Neutrophil (primary cell): ENCODE results near the gene MZT1.

Experiments
- H3K27ac ChIP-seq: fragments of 200-600 bp; sonication (generic); 2 replicates; pipeline ENCODE4 v1.5.1; 2016; ENCODE audit warnings: mild to moderate bottlenecking, moderate library complexity
- H3K27me3 ChIP-seq: fragments of 200-600 bp; sonication (generic); 2 replicates; pipeline ENCODE4 v1.6.0; 2016; ENCODE audit warnings: mild to moderate bottlenecking
- H3K36me3 ChIP-seq: fragments of 200-600 bp; sonication (generic); 2 replicates; pipeline ENCODE4 v1.5.1; 2017
- H3K4me1 ChIP-seq, 2 experiments: fragments of 200-600 bp in 1 of 2; sonication (generic) in 1 of 2; 1 replicate in 1 of 2; 2 replicates in 1 of 2; pipeline versions ENCODE4 v1.5.1 to v1.6.1; 2013 to 2016; ENCODE audit warnings: low read depth in 1 of 2, low read length in 1 of 2, mild to moderate bottlenecking in 1 of 2, moderate library complexity in 1 of 2; ENCODE audit not compliant: control insufficient read depth in 1 of 2, insufficient read depth in 1 of 2
- H3K4me3 ChIP-seq, 2 experiments: fragments of 200-600 bp in 1 of 2; sonication (generic) in 1 of 2; 1 replicate in 1 of 2; 2 replicates in 1 of 2; pipeline ENCODE4 v1.5.1; 2013 to 2016; ENCODE audit warnings: low read depth in 1 of 2, low read length in 1 of 2, mild to moderate bottlenecking in 1 of 2, moderate library complexity in 1 of 2
- H3K9me3 ChIP-seq: fragments of 200-600 bp; sonication (generic); 2 replicates; pipeline ENCODE4 v1.5.1; 2016
- TF ChIP-seq, protein P1 (sequence below): fragments of 200-600 bp; sonication (generic); IDR thresholded peaks from 2 replicates; pipeline ENCODE4 v1.5.1; 2016; ENCODE audit warnings: antibody characterized with exemption

The MZT1 gene

GRCh38 chr13:72680353-72680752 is 47.1 kb downstream of the MZT1 start:
- no peaks in the 10 kb centered on the region for H3K4me1 ChIP-seq
- no peak overlapping the region for H3K4me3 ChIP-seq
- no peaks in the 10 kb centered on the region for H3K36me3 ChIP-seq
- no peaks in the 10 kb centered on the region for H3K27me3 ChIP-seq
- H3K27ac ChIP-seq: no peak overlapping the region
- TF ChIP-seq, protein P1, sequence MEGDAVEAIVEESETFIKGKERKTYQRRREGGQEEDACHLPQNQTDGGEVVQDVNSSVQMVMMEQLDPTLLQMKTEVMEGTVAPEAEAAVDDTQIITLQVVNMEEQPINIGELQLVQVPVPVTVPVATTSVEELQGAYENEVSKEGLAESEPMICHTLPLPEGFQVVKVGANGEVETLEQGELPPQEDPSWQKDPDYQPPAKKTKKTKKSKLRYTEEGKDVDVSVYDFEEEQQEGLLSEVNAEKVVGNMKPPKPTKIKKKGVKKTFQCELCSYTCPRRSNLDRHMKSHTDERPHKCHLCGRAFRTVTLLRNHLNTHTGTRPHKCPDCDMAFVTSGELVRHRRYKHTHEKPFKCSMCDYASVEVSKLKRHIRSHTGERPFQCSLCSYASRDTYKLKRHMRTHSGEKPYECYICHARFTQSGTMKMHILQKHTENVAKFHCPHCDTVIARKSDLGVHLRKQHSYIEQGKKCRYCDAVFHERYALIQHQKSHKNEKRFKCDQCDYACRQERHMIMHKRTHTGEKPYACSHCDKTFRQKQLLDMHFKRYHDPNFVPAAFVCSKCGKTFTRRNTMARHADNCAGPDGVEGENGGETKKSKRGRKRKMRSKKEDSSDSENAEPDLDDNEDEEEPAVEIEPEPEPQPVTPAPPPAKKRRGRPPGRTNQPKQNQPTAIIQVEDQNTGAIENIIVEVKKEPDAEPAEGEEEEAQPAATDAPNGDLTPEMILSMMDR: no peak
- H3K9me3 ChIP-seq: no peaks in the 10 kb centered on the region

DNA sequence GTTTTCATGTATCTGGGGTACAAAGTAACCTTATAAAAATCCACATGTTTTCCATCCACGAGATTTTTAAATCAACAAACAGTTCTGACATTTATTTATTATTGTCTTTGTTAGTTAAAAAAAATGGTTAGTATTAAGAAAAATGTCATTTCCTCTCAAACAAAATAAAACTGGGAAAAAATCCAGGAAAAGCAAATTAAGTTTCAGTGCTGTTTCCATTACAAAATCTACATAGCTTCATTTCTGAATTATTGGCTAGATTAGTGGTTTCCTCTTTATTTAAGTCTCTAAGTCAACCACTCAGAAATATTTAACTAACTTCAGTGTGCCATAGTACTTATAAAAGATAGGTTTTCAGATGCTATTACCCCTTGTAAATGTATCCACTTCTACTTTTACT is 49.1 kb downstream of the MZT1 start:
- H3K9me3 ChIP-seq: no peaks in the 10 kb centered on the region
- no peak overlapping the region for H3K27ac ChIP-seq
- TF ChIP-seq, protein P1: no peak

GRCh38 chr13:72677431-72677830 is 50.0 kb downstream of the MZT1 start:
- TF ChIP-seq, protein P1: no peak

More for the DNA sequence above, 49.1 kb downstream of the MZT1 start:
- no peak overlapping the region for H3K4me3 ChIP-seq
- no peaks in the 10 kb centered on the region for H3K4me1 ChIP-seq
- no peaks in the 10 kb centered on the region for H3K27me3 ChIP-seq
- no peaks in the 10 kb centered on the region for H3K36me3 ChIP-seq

GRCh38 chr13:72666391-72666790 is 61.0 kb downstream of the MZT1 start:
- H3K4me1 ChIP-seq: no peaks in the 10 kb centered on the region
- no peaks in the 10 kb centered on the region for H3K36me3 ChIP-seq
- no peaks in the 10 kb centered on the region for H3K9me3 ChIP-seq
- TF ChIP-seq, protein P1: no peak
- H3K4me3 ChIP-seq: no peak overlapping the region
- no peak overlapping the region for H3K27ac ChIP-seq
- H3K27me3 ChIP-seq: no peaks in the 10 kb centered on the region

More at GRCh38 chr13:72677431-72677830, 50.0 kb downstream of the MZT1 start:
- Histone ChIP-seq H3K4me1 (no peaks in the 10 kb centered on the region), H3K27me3 (no peaks in the 10 kb centered on the region), H3K36me3 (no peaks in the 10 kb centered on the region), H3K27ac (no peak overlapping the region), H3K4me3 (no peak overlapping the region), H3K9me3 (no peaks in the 10 kb centered on the region)

DNA sequence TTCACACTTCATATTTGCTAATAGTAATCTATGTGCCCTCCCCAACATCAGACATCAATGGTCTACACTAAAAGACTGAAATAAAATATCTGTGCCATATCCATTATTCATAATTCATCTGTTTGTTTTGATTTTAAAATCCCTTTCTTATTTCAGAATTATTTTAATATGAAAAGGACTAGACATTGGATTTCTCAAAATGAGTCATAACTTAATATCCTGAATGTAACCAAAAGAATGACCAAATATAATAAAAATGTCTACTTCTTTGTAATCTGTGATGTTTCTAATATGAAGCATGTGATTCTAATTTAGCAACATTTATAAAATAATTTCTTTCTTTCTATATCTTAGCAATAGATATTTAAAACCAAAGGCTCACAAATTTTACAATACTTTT is 64.9 kb downstream of the MZT1 start:
- Histone ChIP-seq H3K4me1 (no peaks in the 10 kb centered on the region), H3K36me3 (no peaks in the 10 kb centered on the region), H3K27me3 (no peaks in the 10 kb centered on the region), H3K4me3 (no peak overlapping the region), H3K9me3 (no peaks in the 10 kb centered on the region), H3K27ac (no peak overlapping the region)
- TF ChIP-seq, protein P1: no peak
